VCaP (cell line): Measurements from ENCODE around the gene FOXJ3.

Source experiments
- H3K27ac ChIP-seq: fragments of 450-650 bp; 2 replicates; pipeline ENCODE4 v1.5.1; 2017
- CTCF ChIP-seq: fragments of 450-650 bp; conservative IDR thresholded peaks from 2 replicates; pipeline ENCODE4 v1.5.1; 2017; ENCODE audit warnings: mild to moderate bottlenecking, moderate library complexity

FOXJ3 gene

GRCh38 chr1:42167611-42168390, 167.2 kb downstream of the FOXJ3 start:
- no peak overlapping the region; the same call in 1 of the 2 replicates for H3K27ac ChIP-seq
- TF ChIP-seq CTCF = no peak

DNA sequence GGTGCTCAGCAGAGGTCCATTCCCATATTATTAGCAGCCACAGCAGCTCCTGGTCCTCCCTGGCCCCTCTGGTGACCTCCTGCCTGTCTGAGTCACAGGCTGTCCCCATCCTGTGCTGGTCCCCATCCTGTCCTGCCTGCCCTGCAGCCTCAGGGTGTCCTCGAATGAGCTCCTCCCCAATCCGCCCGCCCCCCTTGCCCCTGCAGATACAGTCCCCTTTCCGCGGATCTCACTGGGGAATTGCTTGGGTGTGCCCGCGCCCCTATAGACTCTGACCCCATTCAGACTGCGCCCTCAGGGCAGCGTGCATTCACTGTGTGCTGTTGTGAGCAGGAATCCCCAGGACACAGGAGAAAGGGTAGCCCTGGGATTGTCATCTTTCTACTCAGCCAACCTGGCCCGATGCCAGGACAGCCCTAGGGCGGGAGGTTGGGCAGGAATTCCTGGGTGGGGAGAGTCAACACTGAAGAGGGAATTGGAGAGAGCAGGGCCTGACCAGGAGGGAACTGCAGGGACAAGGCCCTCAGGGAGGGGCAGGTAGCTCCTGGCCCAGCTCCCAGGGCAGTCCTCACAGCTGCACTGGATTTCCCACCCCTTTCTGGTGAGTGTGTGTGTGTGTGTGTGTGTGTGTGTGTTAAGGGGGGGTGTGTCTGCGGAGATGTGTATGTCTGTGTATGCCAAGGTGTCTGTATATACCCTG, 169.4 kb downstream of the FOXJ3 start:
- peak overlapping the region; percentile 91 for H3K27ac ChIP-seq
- TF ChIP-seq CTCF = no peak

- peak within 1 kb of the TSS; percentile 91 for H3K27ac ChIP-seq
- TF ChIP-seq CTCF = no peak
Measured at GRCh38 chr1:42164551-42165420, 170.2 kb downstream of the FOXJ3 start, which contains the start of gene GUCA2A. Gene GUCA2A (minus strand): TSS chr1:42164745. CDS start chr1:42164712, 33 bp downstream.

- H3K27ac ChIP-seq = peak overlapping the region; percentile 91
- TF ChIP-seq CTCF = no peak
Measured at GRCh38 chr1:42163536-42164503, 171.2 kb downstream of the FOXJ3 start.

DNA sequence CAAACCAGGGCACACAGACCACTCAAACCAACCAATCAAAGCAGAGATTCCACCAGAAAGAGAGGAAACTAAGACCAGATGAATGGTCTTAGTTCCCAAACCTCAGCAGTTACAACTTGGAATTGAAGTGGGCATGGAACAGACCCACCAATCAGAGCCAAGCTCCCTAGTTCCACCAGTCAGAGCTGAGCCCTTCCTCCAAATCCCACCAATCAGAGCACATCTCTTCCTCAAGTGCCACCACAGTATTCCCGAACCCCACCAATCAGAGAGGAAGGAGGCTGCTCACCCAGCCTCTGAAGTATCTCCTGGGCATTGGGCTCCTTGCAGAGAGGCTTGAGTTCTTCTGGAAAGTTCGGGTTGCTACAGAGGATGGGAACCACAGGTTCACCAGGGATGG, 171.9 kb downstream of the FOXJ3 start:
- TF ChIP-seq CTCF = no peak
- no peak overlapping the region; the same call in 1 of the 2 replicates for H3K27ac ChIP-seq

DNA sequence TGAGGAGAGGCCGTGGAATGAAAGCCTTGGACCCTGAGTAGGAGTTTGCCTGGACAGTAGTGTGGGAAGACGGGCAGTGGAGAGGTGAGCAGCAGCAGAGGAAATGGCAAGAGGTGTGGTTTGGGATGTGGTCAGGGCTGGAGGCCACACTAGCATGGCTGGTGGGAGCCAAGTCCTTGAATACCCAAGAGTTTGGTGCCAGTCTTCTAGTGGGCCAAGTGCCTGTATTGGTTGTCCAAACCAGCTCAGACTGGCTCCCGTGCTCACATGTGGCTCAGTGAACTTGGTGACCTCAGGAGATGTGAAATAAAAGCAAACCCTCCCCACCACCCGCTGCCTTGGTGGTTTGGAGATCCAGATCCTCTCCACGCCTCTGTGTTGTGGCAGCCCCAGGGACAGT, 172.9 kb downstream of the FOXJ3 start:
- H3K27ac ChIP-seq = no peak overlapping the region
- TF ChIP-seq CTCF = no peak
